ENCODE data around the gene GJA4. TPM values are rescaled to one million over a fixed set of nuclear protein-coding genes. Genes with fewer than 3 reads are reported as not detected.

GJA4 gene
- total and polyA plus RNA-seq, 4 donors = 6.1 to 10.6 (median 9.1) TPM

DNA sequence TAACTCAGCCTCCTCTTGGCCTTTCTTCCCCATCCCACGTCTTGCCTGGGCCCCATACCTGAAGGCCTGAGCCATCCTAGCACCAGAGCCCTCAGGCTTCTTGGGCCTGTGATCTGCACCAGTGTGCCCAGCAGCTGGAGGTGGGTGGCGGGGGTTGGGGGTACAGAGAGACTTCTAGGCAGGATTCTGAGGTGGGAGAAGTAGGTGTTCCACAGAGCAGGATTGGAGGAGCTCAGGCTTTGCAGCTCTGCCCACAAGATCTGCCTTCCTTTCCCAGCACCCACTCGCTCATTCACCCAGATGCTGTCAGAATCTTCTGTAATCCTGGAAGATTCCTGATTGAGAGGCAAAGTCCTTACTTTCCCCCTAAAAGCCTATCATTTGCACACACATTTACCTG is 47.9 kb upstream of the GJA4 start:
- no peak overlapping the region for H3K27ac ChIP-seq (ENCODE audit: low read depth in 1 of 2, low read length in 2 of 2)
- no peaks in the 10 kb centered on the region for H3K36me3 ChIP-seq (ENCODE audit: control insufficient read depth in 4 of 4, insufficient read depth in 3 of 4, low read depth in 1 of 4, low read length in 3 of 4)
- WGBS = 76% methylated on average over 3 of the region's 3 CpGs
- H3K9ac ChIP-seq (ENCODE audit: low read depth in 1 of 2, low read length in 2 of 2) = no peak overlapping the region
- peaks cover 0 to 5% (median 2%) of the 10 kb centered on the region in 4 donors for H3K4me1 ChIP-seq (ENCODE audit: control insufficient read depth in 4 of 4, insufficient read depth in 4 of 4, low read length in 3 of 4)
- DNase-seq (ENCODE audit: low spot score) = no peak
- H3K9me3 ChIP-seq (ENCODE audit: control insufficient read depth in 4 of 4, low read length in 3 of 4) = no peaks in the 10 kb centered on the region
- H3K4me3 ChIP-seq (ENCODE audit: low read depth in 1 of 3, low read length in 3 of 3) = no peak overlapping the region
- TF ChIP-seq RAD21 (IDR thresholded peaks at IDR 0.05) (no peak), HNF4A (conservative IDR thresholded peaks at IDR 0.05) (no peak), RXRA (IDR thresholded peaks at IDR 0.05) (no peak), FOXA1 (IDR thresholded peaks at IDR 0.05) (no peak), NR2F2 (IDR thresholded peaks at IDR 0.05) (no peak), FOXA2 (IDR thresholded peaks at IDR 0.05) (no peak), EGR1 (IDR thresholded peaks at IDR 0.05; ENCODE audit: low read depth in 2 of 2) (no peak), YY1 (IDR thresholded peaks at IDR 0.05) (no peak)
- TF ChIP-seq, protein P1, sequence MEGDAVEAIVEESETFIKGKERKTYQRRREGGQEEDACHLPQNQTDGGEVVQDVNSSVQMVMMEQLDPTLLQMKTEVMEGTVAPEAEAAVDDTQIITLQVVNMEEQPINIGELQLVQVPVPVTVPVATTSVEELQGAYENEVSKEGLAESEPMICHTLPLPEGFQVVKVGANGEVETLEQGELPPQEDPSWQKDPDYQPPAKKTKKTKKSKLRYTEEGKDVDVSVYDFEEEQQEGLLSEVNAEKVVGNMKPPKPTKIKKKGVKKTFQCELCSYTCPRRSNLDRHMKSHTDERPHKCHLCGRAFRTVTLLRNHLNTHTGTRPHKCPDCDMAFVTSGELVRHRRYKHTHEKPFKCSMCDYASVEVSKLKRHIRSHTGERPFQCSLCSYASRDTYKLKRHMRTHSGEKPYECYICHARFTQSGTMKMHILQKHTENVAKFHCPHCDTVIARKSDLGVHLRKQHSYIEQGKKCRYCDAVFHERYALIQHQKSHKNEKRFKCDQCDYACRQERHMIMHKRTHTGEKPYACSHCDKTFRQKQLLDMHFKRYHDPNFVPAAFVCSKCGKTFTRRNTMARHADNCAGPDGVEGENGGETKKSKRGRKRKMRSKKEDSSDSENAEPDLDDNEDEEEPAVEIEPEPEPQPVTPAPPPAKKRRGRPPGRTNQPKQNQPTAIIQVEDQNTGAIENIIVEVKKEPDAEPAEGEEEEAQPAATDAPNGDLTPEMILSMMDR (IDR thresholded peaks at IDR 0.05; ENCODE audit: low read depth, low read length, missing input control) = no peak
- TF ChIP-seq, protein P2, sequence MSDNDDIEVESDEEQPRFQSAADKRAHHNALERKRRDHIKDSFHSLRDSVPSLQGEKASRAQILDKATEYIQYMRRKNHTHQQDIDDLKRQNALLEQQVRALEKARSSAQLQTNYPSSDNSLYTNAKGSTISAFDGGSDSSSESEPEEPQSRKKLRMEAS (IDR thresholded peaks at IDR 0.05) = no peak
- TF ChIP-seq, protein P3, sequence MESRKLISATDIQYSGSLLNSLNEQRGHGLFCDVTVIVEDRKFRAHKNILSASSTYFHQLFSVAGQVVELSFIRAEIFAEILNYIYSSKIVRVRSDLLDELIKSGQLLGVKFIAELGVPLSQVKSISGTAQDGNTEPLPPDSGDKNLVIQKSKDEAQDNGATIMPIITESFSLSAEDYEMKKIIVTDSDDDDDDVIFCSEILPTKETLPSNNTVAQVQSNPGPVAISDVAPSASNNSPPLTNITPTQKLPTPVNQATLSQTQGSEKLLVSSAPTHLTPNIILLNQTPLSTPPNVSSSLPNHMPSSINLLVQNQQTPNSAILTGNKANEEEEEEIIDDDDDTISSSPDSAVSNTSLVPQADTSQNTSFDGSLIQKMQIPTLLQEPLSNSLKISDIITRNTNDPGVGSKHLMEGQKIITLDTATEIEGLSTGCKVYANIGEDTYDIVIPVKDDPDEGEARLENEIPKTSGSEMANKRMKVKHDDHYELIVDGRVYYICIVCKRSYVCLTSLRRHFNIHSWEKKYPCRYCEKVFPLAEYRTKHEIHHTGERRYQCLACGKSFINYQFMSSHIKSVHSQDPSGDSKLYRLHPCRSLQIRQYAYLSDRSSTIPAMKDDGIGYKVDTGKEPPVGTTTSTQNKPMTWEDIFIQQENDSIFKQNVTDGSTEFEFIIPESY (IDR thresholded peaks at IDR 0.05) = no peak
- no peaks in the 10 kb centered on the region for H3K27me3 ChIP-seq (ENCODE audit: control insufficient read depth in 4 of 4, insufficient read depth in 4 of 4, low read length in 3 of 4)

DNA sequence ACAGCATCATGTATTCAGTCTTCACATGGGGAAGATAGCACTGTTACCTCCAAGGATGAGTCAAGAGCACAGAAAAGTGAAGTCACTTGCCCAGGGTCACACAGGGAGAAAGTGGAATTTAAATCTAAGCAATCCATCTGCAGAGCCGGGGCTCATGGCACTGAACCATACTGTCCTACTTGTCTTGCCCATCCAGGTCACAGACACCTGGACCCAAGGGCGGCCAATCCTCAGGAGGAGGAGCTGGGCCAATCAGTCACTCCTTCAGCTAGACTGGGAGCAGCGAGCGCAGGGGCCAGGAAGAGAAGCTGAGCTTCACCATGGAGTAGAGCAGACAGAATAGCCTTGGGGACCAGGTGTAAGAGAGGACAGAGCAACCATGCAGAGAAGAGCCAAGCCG is 47.1 kb upstream of the GJA4 start:
- no peaks in the 10 kb centered on the region for H3K27me3 ChIP-seq (ENCODE audit: control insufficient read depth in 4 of 4, insufficient read depth in 4 of 4, low read length in 3 of 4)
- TF ChIP-seq FOXA2 (IDR thresholded peaks at IDR 0.05) (no peak), YY1 (IDR thresholded peaks at IDR 0.05) (no peak), TAF1 (conservative IDR thresholded peaks at IDR 0.05) (no peak), EGR1 (IDR thresholded peaks at IDR 0.05; ENCODE audit: low read depth in 2 of 2) (no peak), RAD21 (IDR thresholded peaks at IDR 0.05) (no peak), HNF4G (IDR thresholded peaks at IDR 0.05) (no peak), HNF4A (conservative IDR thresholded peaks at IDR 0.05) (no peak), JUND (IDR thresholded peaks at IDR 0.05) (no peak)
- TF ChIP-seq, protein P1 (IDR thresholded peaks at IDR 0.05; ENCODE audit: low read depth, low read length, missing input control) = no peak
- TF ChIP-seq, protein P4, sequence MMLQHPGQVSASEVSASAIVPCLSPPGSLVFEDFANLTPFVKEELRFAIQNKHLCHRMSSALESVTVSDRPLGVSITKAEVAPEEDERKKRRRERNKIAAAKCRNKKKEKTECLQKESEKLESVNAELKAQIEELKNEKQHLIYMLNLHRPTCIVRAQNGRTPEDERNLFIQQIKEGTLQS (IDR thresholded peaks at IDR 0.05) = no peak
- WGBS = 77% methylated on average over 5 of the region's 5 CpGs

More for the DNA sequence above, 47.1 kb upstream of the GJA4 start:
- Histone ChIP-seq H3K9me3 (ENCODE audit: control insufficient read depth in 4 of 4, low read length in 3 of 4) (no peaks in the 10 kb centered on the region), H3K4me3 (ENCODE audit: low read depth in 1 of 3, low read length in 3 of 3) (no peak overlapping the region), H3K4me1 (ENCODE audit: control insufficient read depth in 4 of 4, insufficient read depth in 4 of 4, low read length in 3 of 4) (peaks cover 0 to 5% (median 2%) of the 10 kb centered on the region in 4 donors), H3K9ac (ENCODE audit: low read depth in 1 of 2, low read length in 2 of 2) (no peak overlapping the region), H3K27ac (ENCODE audit: low read depth in 1 of 2, low read length in 2 of 2) (no peak overlapping the region), H3K36me3 (ENCODE audit: control insufficient read depth in 4 of 4, insufficient read depth in 3 of 4, low read depth in 1 of 4, low read length in 3 of 4) (no peaks in the 10 kb centered on the region)
- DNase-seq (ENCODE audit: low spot score) = no peak

All from liver (tissue), 9 donors.